ENCODE results near the gene AFAP1.

GRCh38 chr4:7726665-7727413 lies 212.8 kb downstream of the AFAP1 start:
- TF ChIP-seq POLR2A (IDR thresholded peaks at IDR 0.05) (no peak), CTCF (IDR thresholded peaks at IDR 0.05) (no peak)

All from esophagus squamous epithelium (tissue), 4 donors.